KMS-11 (cell line): ENCODE results near the gene ANKRD45.
"Not testable (repeated sequence)": the region's sequence is repeated elsewhere in the genome, so short reads cannot be mapped to it uniquely, and the experiment has no call there.

Source experiments
- H2AFZ ChIP-seq: fragments of 200-600 bp; sonication (generic); 2 replicates; pipeline ENCODE4 v1.6.1; 2016; ENCODE audit warnings: antibody characterized with exemption, mixed run types, low read depth
- H3K27ac ChIP-seq: fragments of 200-600 bp; sonication (generic); 2 replicates; pipeline ENCODE4 v1.6.1; 2016; ENCODE audit warnings: mild to moderate bottlenecking, mixed run types
- H3K27me3 ChIP-seq: fragments of 200-600 bp; sonication (generic); 2 replicates; pipeline ENCODE4 v1.6.1; 2017; ENCODE audit warnings: mild to moderate bottlenecking, low read depth, mixed run types, moderate library complexity; ENCODE audit not compliant: insufficient read depth
- H3K36me3 ChIP-seq: fragments of 200-600 bp; sonication (generic); 2 replicates; pipeline ENCODE4 v1.6.1; 2017; ENCODE audit warnings: mild to moderate bottlenecking, mixed run types; ENCODE audit not compliant: insufficient read depth
- H3K4me1 ChIP-seq: fragments of 200-600 bp; sonication (generic); 2 replicates; pipeline ENCODE4 v1.6.1; 2016; ENCODE audit warnings: mild to moderate bottlenecking, low read depth, mixed run types; ENCODE audit not compliant: poor library complexity, severe bottlenecking
- H3K4me2 ChIP-seq: fragments of 200-600 bp; sonication (generic); 2 replicates; pipeline ENCODE4 v1.7.0; 2016; ENCODE audit warnings: mild to moderate bottlenecking, mixed run types
- H3K4me3 ChIP-seq: fragments of 200-600 bp; sonication (generic); IDR thresholded peaks from 2 replicates; pipeline ENCODE4 v1.6.1; 2017; ENCODE audit warnings: low read depth, low read length, mixed read lengths; ENCODE audit not compliant: insufficient read depth
- H3K79me2 ChIP-seq: fragments of 200-600 bp; sonication (generic); 2 replicates; pipeline ENCODE4 v1.6.1; 2016; ENCODE audit warnings: low read depth, mixed run types; ENCODE audit not compliant: insufficient read depth
- H3K9ac ChIP-seq: fragments of 200-600 bp; sonication (generic); 2 replicates; pipeline ENCODE4 v1.6.1; 2016; ENCODE audit warnings: mild to moderate bottlenecking, mixed run types
- H4K20me1 ChIP-seq: fragments of 200-600 bp; sonication (generic); 2 replicates; pipeline ENCODE4 v1.6.1; 2016; ENCODE audit warnings: mild to moderate bottlenecking, mixed run types; ENCODE audit not compliant: insufficient read depth
- CTCF ChIP-seq: fragments of 200-600 bp; sonication (generic); conservative IDR thresholded peaks from 2 replicates; pipeline ENCODE4 v1.6.1; 2017; ENCODE audit warnings: low read depth, mild to moderate bottlenecking, antibody characterized with exemption, low read length, moderate library complexity, mixed read lengths

ANKRD45 gene

GRCh38 chr1:173693238-173693637 is 23.6 kb upstream of the ANKRD45 start:
- H3K4me3 ChIP-seq = no peak overlapping the region
- H3K4me1 ChIP-seq = no peaks in the 10 kb centered on the region
- no peak overlapping the region for H3K4me2 ChIP-seq
- no peaks in the 10 kb centered on the region for H3K27me3 ChIP-seq
- no peaks in the 10 kb centered on the region for H4K20me1 ChIP-seq
- TF ChIP-seq CTCF = no peak
- H2AFZ ChIP-seq = no peak overlapping the region
- H3K9ac ChIP-seq = no peak overlapping the region
- H3K27ac ChIP-seq = no peak overlapping the region
- H3K36me3 ChIP-seq = no peaks in the 10 kb centered on the region
- H3K79me2 ChIP-seq = no peaks in the 10 kb centered on the region

GRCh38 chr1:173688300-173688699 is 18.6 kb upstream of the ANKRD45 start:
- TF ChIP-seq CTCF = no peak
- Histone ChIP-seq H3K27ac (no peak overlapping the region), H2AFZ (no peak overlapping the region), H3K4me3 (no peak overlapping the region), H4K20me1 (no peaks in the 10 kb centered on the region), H3K27me3 (no peaks in the 10 kb centered on the region), H3K9ac (no peak overlapping the region), H3K36me3 (no peaks in the 10 kb centered on the region), H3K4me1 (no peaks in the 10 kb centered on the region), H3K4me2 (no peak overlapping the region), H3K79me2 (no peaks in the 10 kb centered on the region)

- H2AFZ ChIP-seq, H3K79me2 ChIP-seq, H3K9ac ChIP-seq, H3K27me3 ChIP-seq, H3K4me2 ChIP-seq, H4K20me1 ChIP-seq, H3K36me3 ChIP-seq, H3K4me3 ChIP-seq, H3K27ac ChIP-seq, H3K4me1 ChIP-seq: not testable (repeated sequence)
Measured at GRCh38 chr1:173685121-173685520, 15.5 kb upstream of the ANKRD45 start.

GRCh38 chr1:173683838-173684237 is 14.2 kb upstream of the ANKRD45 start:
- H3K9ac ChIP-seq, H3K4me1 ChIP-seq, H3K4me3 ChIP-seq, H3K27me3 ChIP-seq, H2AFZ ChIP-seq, H4K20me1 ChIP-seq, H3K27ac ChIP-seq, H3K4me2 ChIP-seq, H3K79me2 ChIP-seq, H3K36me3 ChIP-seq: not testable (repeated sequence)

- Histone ChIP-seq H3K27ac (no peak overlapping the region), H3K27me3 (no peaks in the 10 kb centered on the region), H3K9ac (no peak overlapping the region), H3K36me3 (no peaks in the 10 kb centered on the region), H3K4me1 (no peaks in the 10 kb centered on the region), H3K79me2 (no peaks in the 10 kb centered on the region), H3K4me3 (no peak overlapping the region), H3K4me2 (no peak overlapping the region), H4K20me1 (no peaks in the 10 kb centered on the region), H2AFZ (no peak overlapping the region)
- TF ChIP-seq CTCF = no peak
Measured at GRCh38 chr1:173682184-173682583, 12.5 kb upstream of the ANKRD45 start.

- not testable (repeated sequence) for H4K20me1 ChIP-seq, H3K9ac ChIP-seq, H3K4me3 ChIP-seq, H3K79me2 ChIP-seq, H3K4me1 ChIP-seq, H3K4me2 ChIP-seq, H3K36me3 ChIP-seq, H3K27ac ChIP-seq, H2AFZ ChIP-seq, H3K27me3 ChIP-seq
Measured at GRCh38 chr1:173680152-173680551, 10.5 kb upstream of the ANKRD45 start.

GRCh38 chr1:173674496-173674895 is 4.8 kb upstream of the ANKRD45 start:
- H3K9ac ChIP-seq, H3K4me3 ChIP-seq, H3K4me1 ChIP-seq, H3K4me2 ChIP-seq, H3K79me2 ChIP-seq, H3K36me3 ChIP-seq, H4K20me1 ChIP-seq, H3K27me3 ChIP-seq, H2AFZ ChIP-seq, H3K27ac ChIP-seq: not testable (repeated sequence)
